Melanocyte of skin (primary cell): ENCODE results near the gene GTF2H1. TPM values are rescaled to one million over a fixed set of nuclear protein-coding genes. Genes with fewer than 3 reads are reported as not detected.

Experiments used
- small RNA-seq, 2 donors: library from RNA; depleted of rRNA; stranded (forward); fragments of <200 nt; gene quantifications; one replicate each; pipeline ENCODE3, GENCODE V24; 2012
- total RNA-seq, 2 donors: library from RNA; depleted of rRNA; stranded (reverse); fragments of >200 nt; gene quantifications; 2 replicates each; pipeline ENCODE4 v1.2.3, GENCODE V29; 2012

Gene GTF2H1
- total RNA-seq, result 100 to 1,000 TPM; 108 to 113 TPM

DNA sequence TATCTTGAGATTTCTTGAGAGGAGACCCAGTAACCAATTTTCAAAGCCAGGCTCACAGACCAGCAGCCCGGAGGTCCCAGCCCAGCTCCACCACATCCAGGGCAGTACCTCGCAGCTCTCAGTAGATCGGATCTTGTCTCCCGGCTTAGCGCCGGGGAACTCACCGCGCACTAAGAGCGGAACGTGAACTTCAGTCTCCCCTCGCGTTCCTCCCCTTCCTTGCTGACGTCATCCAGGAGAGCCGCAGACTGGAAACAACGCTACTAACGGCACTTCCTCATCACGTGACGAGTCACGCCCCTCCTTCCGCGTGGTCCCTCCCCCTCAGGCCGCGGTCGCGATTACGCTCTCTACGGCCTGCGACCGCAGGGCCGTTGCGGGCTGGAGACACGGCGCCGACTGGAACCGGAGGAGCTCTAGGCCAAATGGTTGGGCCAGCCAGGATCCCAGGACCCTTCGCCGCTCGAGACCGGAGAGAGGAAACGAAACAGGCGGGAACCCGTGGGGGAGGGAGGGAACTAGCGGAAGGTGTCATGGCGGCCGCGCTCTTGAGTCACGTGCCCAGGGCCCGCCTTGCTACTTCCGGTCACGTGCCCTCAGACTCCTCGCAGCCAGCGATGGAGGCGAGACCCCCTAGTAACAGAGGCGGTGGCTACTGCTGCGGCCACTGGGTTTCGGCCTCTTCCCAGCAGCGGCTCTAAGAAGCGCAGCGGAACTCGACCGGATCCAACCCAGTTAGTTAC, at the start of gene GTF2H1, which contains the start of gene HPS5:
GTF2H1 (plus strand) TSS at position 599 of the 743 bp plus-strand sequence. CDS start 10,508 bp downstream, outside the sequence.
HPS5 (minus strand) TSS at position 172 of the 743 bp plus-strand sequence. CDS start 4,282 bp downstream, outside the sequence.

DNA sequence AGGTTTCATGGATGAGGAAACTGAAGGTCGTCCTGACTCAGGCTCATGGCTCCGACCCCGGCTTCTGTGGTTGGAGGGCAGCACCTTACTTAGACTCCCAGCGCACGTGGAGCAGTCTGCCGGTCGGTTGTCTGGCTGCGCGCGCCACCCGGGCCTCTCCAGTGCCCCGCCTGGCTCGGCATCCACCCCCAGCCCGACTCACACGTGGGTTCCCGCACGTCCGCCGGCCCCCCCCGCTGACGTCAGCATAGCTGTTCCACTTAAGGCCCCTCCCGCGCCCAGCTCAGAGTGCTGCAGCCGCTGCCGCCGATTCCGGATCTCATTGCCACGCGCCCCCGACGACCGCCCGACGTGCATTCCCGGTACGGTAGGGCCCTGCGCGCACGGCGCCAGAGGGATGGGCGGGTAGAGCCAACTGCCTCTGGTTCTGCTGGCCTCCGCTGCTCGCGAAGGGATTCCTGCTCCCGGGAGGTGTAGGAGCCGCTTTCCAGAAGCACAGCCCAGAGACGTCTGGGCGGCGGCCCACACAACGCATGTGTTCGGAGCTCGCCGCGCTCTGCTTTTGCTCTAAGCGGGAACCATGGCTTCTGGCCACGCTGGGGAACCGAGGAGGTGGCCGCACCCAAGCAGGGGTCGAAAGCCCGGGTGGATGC, 72.0 kb downstream of the GTF2H1 start, which contains the start of gene LDHA:
LDHA (plus strand) TSS at position 289 of the 653 bp plus-strand sequence. CDS start 2,280 bp downstream, outside the sequence.

Small RNA genes within 50 kb of the gene (small RNA-seq; reads per million reads assigned to genes)
- gene MIR3159, result 2.1 to 4.0 reads per million in 2 donors

Other genes with a start within 250 kb of the GTF2H1 start
- 10 to 100 TPM; 21.7 to 45.3 TPM for gene SAAL1, start 216.5 kb upstream of the GTF2H1 start, total RNA-seq
- under 1 TPM in 1 of 2 donors, not detected in 1; 0.34 TPM for gene MRGPRX3, start 190.0 kb upstream of the GTF2H1 start, total RNA-seq
- not detected for gene MRGPRX4, start 149.7 kb upstream of the GTF2H1 start, total RNA-seq
- gene SAA4, start 85.8 kb upstream of the GTF2H1 start, total RNA-seq, result not detected
- gene SAA2, start 73.9 kb upstream of the GTF2H1 start, total RNA-seq, result not detected
- gene SAA1, start 56.3 kb upstream of the GTF2H1 start, total RNA-seq, result not detected
- 100 to 1,000 TPM; 109 to 132 TPM for gene HPS5, start 427 bp upstream of the GTF2H1 start, total RNA-seq
- gene LDHA, start 72.0 kb downstream of the GTF2H1 start, total RNA-seq, result 100 to 1,000 TPM; 641 to 919 TPM
- gene LDHC, start 89.8 kb downstream of the GTF2H1 start, total RNA-seq, result under 1 TPM; 0.33 to 0.34 TPM
- not detected for gene LDHAL6A, start 133.3 kb downstream of the GTF2H1 start, total RNA-seq
- gene TSG101, start 204.4 kb downstream of the GTF2H1 start, total RNA-seq, result 10 to 100 TPM; 57.5 to 70.6 TPM